Dermis microvascular lymphatic vessel endothelial cell (primary cell): ENCODE measurements around the gene EEIG2. TPM values are rescaled to one million over a fixed set of nuclear protein-coding genes. Genes with fewer than 3 reads are reported as not detected.

ENCODE experiments used
- DNase-seq, 2 donors: peaks; one replicate each; pipeline versions ENCODE4 v3.0.0 to v3.0.0-alpha.2; 2010; ENCODE audit warnings: low read depth in 2 of 2
- total RNA-seq: library from RNA; depleted of rRNA; stranded (reverse); fragments of >200 nt; gene quantifications from 2 replicates; pipeline ENCODE4 v1.2.1, GENCODE V29; 2014

EEIG2 gene
- total RNA-seq, 1 donor from 2014 or later: 1.9 TPM

DNA sequence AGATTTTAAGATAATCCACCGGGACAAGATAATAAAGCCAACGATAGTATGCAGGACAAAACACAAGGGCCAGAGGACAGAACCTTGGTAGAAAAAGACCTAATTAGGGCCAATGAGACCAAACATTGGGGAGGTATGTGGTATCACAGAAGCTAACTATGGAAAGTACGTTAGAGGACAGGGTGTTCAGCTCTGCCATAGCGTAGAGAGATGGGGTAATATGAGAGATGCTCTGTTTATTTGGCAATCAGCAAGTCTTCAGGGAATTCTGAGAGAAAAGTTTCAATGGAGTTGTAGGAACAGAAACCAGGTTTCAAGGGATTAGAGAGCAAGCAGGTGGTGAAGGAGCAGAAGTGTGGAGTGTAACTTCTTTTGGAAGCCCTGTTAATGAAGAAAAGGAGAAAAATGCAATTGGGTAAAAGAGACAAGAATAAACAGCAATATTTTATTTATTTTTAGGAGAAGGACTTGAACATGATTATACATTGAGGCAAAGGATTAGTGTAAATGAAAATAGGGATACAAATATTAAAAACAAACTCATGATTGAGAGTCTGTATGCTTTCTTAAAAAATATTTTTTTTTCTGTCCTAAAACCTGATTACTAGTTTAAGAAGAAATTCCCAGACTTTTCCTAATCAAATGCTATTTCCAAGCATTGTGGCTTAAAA is 24.0 kb downstream of the EEIG2 start:
- DNase-seq: no peak

GRCh38 chr1:108584428-108584856 is 24.5 kb downstream of the EEIG2 start:
- DNase-seq: peak in 1 of 2 donors; percentile 10

DNA sequence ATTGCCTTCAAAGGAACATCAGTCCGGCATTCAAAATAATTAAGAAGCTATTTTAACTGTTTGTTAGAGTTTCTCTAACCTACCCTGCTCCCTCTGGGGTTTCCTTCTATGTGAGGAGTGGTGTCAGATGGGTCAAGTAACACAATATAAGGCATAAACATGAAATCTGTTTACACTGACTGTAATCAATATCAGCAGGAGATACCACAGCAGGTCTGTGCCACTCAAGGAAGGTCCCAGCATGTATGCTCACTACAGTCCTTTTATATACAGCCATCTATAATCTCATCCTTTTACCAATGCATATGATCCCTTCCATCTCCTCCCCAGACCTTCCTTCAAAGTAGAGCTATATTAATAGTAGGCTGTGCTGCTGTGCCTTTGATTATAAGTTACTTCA is 25.4 kb downstream of the EEIG2 start:
- DNase-seq: no peak

DNA sequence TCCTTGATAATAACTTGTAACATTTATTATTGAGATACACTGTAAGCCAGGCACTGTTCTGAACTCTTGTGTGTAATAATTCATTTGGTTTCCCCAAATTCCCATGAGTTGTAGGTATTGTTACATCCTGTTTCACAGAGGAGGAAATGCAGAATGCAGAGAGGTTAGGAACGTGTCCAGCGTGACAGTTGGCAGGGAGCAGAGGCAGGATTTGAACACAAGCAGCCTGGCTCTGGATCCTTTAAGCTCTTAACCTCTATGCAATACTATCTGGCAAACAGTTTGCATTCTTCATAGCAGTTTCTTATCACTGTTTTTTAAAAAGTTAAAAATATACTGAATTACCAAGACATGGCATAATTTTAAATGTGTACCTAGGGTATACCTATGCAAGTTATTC is 30.5 kb downstream of the EEIG2 start:
- peak; percentile 74 to 83 for DNase-seq

GRCh38 chr1:108590957-108591356 is 31.1 kb downstream of the EEIG2 start:
- peak; percentile 98 for DNase-seq

- no peak for DNase-seq
Observed at GRCh38 chr1:108591466-108591865, 31.6 kb downstream of the EEIG2 start.

- peak in 1 of 2 donors; percentile 56 for DNase-seq
Observed at GRCh38 chr1:108592030-108592759, 32.3 kb downstream of the EEIG2 start.

GRCh38 chr1:108593448-108593847 is 33.5 kb downstream of the EEIG2 start:
- no peak for DNase-seq

- DNase-seq: no peak
Observed at GRCh38 chr1:108595507-108595906, 35.6 kb downstream of the EEIG2 start.

- no peak for DNase-seq
Observed at GRCh38 chr1:108597041-108597440, 37.1 kb downstream of the EEIG2 start.

DNA sequence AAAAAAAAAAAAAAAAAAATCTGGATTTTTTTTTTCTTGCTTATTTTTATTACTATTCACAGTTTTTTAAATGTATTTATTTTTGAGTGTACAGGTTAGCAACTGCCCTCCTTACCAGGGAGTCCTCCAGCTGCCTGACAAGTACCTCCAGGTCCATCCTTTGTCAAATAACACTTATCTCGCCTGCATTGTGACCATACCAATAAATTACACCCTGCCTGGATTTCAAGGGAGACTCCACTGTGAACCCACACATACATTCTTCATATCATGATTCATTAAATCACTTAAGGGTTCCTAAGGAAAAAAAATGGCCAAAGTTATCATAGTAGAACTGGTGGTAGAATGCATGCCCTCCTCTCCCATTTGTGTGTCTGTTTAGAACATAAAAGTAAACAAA is 38.4 kb downstream of the EEIG2 start:
- DNase-seq: no peak

- DNase-seq: no peak
Observed at GRCh38 chr1:108600504-108600903, 40.6 kb downstream of the EEIG2 start.

- no peak for DNase-seq
Observed at GRCh38 chr1:108601708-108602410, 42.0 kb downstream of the EEIG2 start.

GRCh38 chr1:108605633-108606032 is 45.7 kb downstream of the EEIG2 start:
- no peak for DNase-seq

DNA sequence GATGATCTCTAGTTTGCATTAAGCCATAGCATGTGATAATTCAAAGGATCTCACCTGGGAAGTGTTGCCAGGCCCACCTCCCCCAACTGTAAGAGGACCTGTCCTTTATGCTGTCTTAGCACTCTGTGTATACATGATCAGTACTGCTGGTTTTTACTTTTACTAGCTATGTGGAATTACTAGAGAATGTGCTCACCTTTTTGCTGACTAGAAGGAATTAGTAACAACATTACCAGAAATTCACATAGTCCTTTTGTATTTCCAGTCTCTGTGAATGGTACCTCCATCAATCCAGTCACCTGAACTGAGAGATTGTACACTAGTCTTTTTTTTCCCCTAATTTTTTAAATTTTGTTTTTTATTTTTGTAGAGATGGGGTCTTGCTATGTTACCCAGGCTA is 46.6 kb downstream of the EEIG2 start:
- DNase-seq: no peak

- peak in 1 of 2 donors; percentile 7 for DNase-seq
Observed at GRCh38 chr1:108609483-108610049, 49.7 kb downstream of the EEIG2 start.

Other genes with a start within 250 kb of the EEIG2 start
- gene NBPF6, start 109.8 kb upstream of the EEIG2 start, total RNA-seq: not detected in 2 replicates
- 0.90 and 2.4 TPM in 2 replicates for gene HENMT1, start 101.0 kb downstream of the EEIG2 start, total RNA-seq
- gene PRPF38B, start 132.2 kb downstream of the EEIG2 start, total RNA-seq: 8.9 and 10.4 TPM in 2 replicates
- under 0.01 TPM in 1 of 2 replicates, not detected in the other for gene FNDC7, start 152.8 kb downstream of the EEIG2 start, total RNA-seq
- gene STXBP3, start 186.6 kb downstream of the EEIG2 start, total RNA-seq: 39.3 and 40.1 TPM in 2 replicates